GM12892 (cell line): ENCODE results near the gene CCDC126.

ENCODE experiments used
- POLR2A ChIP-seq: IDR thresholded peaks from 2 replicates; pipeline ENCODE4 v1.6.1; 2011; ENCODE audit warnings: low read depth, low read length, control low read depth
- POLR2AphosphoS5 ChIP-seq: IDR thresholded peaks from 2 replicates; pipeline ENCODE4 v1.6.1; 2011; ENCODE audit warnings: low read depth, low read length, control low read depth
- TAF1 ChIP-seq: IDR thresholded peaks from 2 replicates; pipeline ENCODE4 v1.6.1; 2011; ENCODE audit warnings: low read depth, mild to moderate bottlenecking, control low read depth, low read length, borderline replicate concordance

- TF ChIP-seq POLR2A (no peak), POLR2AphosphoS5 (no peak), TAF1 (no peak)
Measured at GRCh38 chr7:23685731-23686130, 88.5 kb downstream of the CCDC126 start.
